Lung microvascular endothelial cell (primary cell): ENCODE measurements around the gene MS4A8. TPM values are rescaled to one million over a fixed set of nuclear protein-coding genes. Genes with fewer than 3 reads are reported as not detected.
"Not testable (repeated sequence)": the region's sequence is repeated elsewhere in the genome, so short reads cannot be mapped to it uniquely, and the experiment has no call there.

Experiments
- DNase-seq, 2 donors: peaks; one replicate each; pipeline versions ENCODE4 v3.0.0 to v3.0.0-alpha.2; 2010; ENCODE audit warnings: low read depth in 2 of 2
- total RNA-seq: library from RNA; depleted of rRNA; stranded (reverse); fragments of >200 nt; gene quantifications from 2 replicates; pipeline ENCODE4 v1.2.1, GENCODE V29; 2014

The MS4A8 gene
- total RNA-seq, 1 donor from 2014 or later, result not detected

DNA sequence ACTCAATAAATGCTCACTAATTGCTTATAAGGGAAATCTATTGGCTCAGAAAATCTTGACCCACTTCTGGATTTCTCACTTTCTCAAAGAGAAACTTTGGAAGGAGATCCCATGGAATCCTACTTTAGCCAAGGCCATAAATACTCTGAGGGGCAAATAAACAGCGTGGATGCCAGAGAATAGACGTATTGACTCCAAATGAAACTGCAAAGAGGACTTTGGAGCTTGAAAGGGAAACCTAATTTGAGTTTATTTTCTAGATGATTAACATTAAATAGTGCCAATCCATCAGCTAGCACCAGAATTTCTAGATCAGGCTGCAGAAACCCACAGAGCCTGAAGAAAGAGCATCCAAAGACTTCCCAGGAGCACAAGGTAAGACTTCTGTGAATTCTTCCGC lies 25.0 kb downstream of the MS4A8 start, which contains the start of gene MS4A18:
Gene MS4A18 (plus strand): TSS at position 301 of the 400 bp plus-strand sequence.
- DNase-seq, result no peak

DNA sequence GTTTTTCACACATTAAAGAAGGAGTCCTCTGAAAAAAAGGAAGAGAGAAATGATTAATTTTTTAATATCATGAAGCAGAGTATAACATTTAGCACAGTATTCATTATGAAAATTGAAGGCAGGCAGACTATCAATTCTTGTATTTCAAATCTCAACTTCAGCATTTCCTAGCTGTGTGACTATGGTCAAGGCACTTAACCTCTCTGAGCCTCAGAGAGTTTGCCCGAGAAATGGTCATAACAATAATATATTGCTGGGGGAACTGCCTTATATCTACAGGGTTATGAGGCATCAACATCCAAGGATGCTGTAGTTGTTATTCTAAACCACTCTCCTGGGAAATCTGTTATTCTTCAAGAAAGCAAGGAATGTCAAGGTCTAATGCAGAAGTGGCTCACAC lies 26.2 kb downstream of the MS4A8 start:
- no peak for DNase-seq

DNA sequence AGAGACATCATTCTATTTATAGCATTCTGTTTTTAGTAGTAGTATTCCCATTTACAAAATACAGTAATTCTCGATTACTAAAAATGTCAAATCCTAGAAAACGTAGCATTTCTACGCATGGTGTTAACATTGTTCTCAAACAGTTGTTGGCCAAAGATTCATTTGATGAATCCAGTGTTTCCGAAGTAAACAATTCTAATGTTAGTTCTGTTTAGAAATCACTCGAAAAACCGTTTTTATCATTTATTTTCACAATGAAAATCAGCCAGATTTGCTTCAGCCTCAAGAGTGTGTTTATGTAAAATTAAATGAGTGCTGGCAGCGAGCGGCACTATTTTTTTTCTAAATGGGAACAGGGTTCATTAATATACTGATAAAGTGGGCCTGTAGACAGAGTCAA lies 32.2 kb downstream of the MS4A8 start:
- DNase-seq, result no peak

DNA sequence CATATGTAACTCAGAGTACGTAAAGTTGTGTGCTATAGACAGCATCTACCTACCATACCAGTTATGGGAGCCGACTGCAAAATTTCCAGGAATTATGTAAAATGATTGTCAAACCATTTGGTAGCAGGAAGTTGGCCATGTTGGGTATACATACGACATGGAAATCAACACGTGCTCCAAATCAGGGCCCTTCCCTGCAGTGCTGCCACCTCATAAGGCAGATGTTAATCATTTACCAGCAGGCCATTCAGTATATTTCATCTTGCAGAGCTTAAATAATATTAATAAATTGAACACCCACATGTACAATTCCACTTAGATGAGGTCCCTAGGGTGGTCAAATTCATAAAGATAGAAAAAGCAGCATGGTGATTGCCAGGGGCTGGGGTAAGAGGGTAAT lies 34.9 kb downstream of the MS4A8 start:
- DNase-seq, result no peak

DNA sequence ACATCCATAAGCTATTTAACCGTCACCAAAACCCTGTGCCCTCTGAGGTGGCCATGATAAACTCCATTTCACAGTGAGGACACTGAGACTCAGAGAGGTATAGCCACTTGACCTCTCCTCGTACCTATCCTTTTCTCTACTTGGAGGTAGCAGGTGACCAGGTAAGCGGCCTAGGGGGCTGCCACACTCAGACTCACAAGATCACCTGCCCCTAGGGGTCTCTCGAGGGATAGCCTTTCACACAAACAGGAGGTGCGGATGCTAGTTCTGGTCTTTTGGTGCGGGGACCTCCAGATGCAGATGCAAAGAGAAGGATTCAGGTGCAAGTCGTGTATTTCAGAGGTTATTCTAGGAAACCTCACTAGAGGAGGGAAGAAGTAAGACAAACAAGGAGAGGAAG lies 39.7 kb downstream of the MS4A8 start:
- no peak for DNase-seq

DNA sequence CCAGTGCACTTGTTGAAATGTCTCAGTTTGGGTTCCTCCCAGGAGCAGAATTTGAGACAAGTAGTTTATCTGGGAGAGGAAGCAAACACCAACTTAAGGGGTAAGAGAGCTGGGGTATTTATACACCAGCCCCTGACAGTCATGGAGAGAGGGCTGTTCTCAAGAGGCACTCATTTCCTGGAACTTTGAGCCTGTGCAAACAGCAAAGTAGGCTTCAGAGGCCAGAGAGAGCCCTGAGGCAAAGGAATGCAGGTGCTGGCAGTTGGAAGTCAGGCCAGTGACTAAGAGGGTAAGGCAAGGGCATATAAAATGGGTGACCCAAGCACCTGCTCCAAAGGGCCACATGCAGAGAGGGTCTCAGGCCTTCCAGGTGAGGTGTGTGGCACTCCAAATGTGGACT lies 41.2 kb downstream of the MS4A8 start:
- no peak for DNase-seq

DNA sequence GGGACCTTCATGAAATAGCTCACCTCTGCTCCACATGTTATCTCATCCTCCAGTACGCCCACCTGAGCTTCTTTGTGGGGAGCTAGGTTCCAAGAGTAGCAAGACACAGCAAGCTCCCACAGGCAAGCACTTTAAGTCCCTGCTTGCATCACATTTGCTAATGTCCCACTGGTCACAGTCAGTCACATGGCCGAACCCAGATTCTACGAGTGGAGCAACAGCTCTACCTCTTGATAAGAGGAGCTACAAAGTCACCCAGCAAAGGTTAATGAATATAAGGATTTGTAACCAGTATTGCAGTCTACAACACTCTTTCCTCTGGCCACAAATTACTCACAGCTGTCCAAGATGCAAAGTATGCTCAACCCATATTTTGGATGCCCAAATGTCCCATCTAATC lies 42.0 kb downstream of the MS4A8 start:
- no peak for DNase-seq

DNA sequence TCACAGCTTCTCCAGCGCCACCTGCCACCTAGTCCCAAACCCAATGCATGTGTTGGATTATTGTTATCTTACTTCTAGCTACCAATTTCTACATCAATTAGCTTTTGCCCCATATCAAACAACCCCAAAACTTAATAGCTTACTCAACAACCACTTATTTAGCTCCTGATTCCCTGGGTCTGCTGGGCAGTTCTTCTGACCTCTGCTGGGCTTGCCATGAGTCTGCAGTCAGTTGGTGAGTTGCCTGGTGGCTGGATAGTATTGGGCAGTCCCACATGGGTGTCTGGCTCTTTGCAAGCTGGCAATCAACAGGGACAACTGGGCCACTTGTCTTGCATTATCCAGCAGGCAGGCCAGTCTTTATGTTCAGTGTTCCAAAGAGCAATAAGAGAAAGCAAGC lies 43.6 kb downstream of the MS4A8 start:
- no peak for DNase-seq

DNA sequence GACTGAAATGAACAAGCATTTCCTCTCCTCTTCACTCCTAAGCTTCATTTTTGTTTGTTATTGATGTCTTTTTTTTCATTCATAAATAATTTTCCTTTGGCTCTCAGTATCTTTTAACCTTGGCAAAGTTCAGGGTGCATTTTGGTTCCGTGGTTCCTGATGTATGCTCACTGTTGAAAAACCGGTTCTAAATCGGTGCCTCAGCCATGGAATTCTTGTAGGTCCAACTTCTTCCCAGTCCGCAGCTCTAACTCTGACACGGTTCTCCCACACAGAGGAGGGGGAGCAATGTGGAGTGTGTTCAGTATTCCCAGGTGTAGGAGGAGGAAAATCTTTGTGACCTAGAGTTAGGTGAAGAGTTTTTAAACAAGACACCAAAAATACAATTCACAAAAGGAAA lies 44.7 kb downstream of the MS4A8 start:
- DNase-seq, result no peak

DNA sequence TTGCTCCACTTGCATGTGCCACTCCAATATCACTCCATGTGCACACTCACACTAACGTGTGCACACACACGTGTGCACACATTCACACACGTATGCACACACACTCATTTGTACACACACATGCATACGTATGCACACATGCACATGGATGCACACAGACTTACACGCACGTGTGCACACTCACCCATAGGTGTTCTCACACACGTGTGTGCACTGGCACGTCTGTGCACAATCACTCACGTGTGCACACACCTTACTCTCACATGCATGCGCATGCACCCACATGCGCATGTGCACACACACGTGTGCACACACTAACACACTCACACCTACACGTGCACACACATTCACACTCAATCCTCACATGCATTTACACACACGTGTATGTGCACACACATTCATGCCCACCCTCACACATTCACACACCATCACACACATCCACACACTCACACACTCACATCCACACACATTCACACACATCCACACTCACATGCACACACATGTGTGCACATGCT lies 48.0 kb downstream of the MS4A8 start:
- DNase-seq, result no peak

DNA sequence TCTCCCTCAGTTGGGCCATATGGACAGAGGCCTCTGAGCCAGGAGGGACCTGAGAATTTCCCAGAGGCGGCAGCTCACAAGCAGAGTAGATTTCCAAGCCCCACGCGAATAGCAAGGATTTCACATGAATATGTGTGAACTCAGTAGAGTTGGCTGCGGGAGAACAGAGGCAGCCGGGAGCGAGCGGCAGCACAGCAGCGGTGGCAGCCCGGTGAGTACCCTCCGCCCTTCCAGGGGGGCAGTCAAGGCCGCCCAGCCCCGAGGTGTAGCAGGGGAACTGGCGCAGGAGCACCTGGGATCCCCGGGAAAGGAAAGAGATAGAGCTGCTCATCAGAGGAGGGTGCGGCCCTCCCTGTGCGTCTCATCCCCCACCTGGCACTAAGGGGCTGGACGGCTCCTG lies 48.8 kb downstream of the MS4A8 start:
- DNase-seq, result no peak

DNA sequence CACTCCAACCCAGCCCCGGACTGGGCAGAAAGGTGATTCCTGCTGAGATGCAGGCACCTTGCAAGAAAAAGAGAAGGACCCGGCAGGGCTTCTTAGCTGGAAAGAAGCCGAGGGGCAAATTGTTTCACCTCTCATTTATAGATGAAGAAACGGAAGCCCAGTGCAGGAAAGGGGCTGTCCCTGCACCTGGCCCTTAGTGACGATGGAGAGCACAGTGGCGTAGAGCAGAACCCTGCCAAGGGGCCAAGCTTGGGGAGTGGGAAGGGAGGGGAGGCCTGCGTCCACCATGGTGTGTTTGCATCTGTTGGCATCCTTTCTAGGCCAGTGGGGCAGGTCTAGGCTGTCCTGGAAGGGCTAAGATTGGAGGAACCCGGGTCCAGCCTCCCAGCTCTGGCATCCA lies 49.4 kb downstream of the MS4A8 start:
- no peak for DNase-seq

DNA sequence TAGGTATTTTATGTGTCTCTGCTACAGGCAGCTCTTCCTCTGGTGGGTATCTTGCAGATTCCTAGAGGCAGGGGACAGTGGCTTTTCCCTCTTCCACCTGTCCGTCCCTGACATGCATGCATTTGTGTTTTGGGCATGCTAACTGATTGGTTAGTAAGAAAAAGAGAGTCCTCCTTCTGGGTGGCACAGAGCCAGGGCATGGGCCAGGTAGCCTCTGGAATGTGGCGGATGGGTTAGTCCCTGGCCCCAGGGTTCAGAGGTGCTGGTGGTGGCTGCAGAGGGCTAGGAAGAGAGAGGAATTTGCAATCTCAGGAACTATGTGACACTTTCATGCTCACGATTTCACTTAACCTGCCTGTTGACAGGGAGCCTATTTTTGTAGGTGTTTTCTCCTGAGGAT lies 51.5 kb downstream of the MS4A8 start:
- DNase-seq, result no peak

DNA sequence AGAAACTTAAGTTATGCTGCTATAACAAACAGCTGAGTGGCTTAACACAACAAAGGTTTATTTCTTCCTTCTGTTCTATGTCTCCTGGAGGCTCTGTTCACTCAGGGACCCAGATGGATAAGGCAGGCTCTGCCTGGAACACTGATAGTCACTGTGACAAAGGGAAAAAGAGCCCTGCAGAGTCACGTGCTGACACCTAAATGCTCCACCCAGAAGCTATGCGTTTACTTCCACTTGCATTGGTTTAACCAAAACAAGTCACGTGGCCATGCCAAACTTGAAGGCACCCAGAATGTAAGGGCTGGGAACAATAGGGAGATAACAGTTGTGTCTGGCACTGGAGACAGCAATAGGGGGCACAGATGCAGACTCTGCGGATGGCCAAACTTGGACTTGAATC lies 53.9 kb downstream of the MS4A8 start:
- no peak for DNase-seq

DNA sequence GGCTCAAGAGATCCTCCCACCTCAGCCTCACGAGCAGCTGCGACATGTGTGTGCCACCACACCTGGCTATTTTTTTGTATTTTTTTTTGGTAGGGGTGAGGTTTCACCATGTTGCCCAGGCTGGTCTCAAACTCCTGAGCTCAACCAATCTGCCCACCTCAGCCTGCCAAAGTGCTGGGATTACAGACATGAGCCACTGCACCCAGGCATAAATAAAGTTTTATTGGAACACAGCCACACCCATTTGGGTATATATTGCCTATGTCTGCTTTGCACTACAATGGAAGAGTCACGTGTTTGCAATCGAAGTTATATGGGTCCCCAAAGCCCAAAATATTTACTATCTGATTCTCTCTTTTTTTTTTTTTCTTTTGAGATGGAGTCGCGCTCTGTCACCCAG lies 55.5 kb downstream of the MS4A8 start:
- no peak for DNase-seq

DNA sequence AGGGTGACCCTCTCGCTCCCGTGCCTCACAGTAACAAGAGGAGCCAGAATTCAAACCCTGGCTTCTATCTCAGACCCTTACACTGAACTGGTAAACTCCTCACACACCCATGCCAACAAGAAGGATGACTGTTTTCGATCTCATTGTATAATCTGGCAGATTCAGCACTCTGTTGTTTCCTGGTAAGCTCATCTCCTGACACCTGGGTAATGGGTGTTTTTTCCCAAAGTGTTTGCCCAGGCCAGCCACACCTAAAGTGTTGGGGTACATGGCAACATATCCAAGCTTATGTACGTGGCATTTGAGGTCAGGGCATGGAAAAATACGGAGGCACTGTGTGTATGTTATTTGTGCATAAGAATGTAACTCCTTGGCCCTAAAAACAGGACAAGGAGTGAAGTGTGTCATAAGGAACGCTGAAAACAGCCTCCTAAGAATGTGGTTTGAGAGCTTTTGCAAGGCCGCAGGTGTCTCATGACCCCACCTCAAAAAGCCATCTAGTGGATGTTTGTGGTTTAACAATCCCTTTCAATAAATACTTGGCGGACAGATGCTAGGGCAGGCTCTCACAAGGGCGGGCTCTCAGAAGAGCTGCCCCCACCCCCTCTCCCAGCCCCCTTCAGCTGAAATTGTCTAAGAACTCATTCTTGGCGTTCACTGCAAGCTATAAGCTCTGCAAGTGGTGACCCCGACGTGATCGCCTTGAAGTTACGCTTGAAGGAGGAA lies 57.1 kb downstream of the MS4A8 start, which contains the start of gene MS4A15:
Gene MS4A15 (plus strand): TSS at position 561 of the 726 bp plus-strand sequence. CDS start 6,867 bp downstream, outside the sequence.
- DNase-seq, result peak; percentile 26 to 31

DNA sequence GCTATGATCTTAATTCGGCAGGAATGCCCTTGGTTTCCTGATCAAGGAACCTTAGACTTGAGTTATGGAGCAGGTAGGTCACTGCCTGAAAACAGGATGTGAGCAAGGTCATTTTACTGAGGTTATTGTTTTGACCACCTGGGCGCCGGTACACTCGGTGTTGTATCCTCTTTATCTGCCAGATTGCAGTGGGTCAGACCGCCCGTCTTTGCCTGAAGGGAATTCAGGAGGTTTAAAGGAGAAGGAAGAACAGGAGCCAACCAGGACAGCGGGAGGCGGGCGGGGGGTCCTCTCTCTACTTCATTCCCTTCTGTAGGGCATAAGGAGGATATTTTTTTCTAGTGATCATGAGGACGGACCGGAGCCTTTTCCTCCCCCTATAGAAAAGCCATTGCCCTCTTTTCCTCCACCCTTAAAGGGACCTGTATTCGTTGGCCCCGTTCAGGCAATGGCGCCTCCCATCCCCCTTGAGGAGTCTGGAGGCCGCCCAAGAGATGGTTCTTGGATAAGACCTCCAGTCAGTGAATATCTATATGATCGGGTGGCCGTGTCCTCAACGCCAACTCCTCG lies 57.9 kb downstream of the MS4A8 start:
- DNase-seq, result no peak

DNA sequence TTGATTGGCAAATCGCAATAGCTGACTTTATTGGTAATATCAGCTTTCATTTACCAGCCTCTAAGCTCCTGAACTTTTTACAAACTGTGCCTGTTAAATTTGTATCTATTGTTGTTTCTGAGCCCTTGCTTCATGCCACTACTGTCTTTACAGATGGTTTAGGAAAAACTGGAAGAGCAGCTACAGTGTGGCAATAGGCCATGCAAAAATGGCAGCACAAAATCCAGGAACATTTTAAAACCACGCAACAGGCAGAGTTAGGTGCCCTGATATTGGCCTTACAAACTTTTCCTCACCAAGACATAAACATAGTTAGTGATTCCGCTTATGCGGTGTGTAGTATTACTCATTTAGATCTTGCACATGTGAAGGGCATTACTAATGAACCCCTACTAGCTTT lies 59.3 kb downstream of the MS4A8 start:
- not testable (repeated sequence) for DNase-seq

DNA sequence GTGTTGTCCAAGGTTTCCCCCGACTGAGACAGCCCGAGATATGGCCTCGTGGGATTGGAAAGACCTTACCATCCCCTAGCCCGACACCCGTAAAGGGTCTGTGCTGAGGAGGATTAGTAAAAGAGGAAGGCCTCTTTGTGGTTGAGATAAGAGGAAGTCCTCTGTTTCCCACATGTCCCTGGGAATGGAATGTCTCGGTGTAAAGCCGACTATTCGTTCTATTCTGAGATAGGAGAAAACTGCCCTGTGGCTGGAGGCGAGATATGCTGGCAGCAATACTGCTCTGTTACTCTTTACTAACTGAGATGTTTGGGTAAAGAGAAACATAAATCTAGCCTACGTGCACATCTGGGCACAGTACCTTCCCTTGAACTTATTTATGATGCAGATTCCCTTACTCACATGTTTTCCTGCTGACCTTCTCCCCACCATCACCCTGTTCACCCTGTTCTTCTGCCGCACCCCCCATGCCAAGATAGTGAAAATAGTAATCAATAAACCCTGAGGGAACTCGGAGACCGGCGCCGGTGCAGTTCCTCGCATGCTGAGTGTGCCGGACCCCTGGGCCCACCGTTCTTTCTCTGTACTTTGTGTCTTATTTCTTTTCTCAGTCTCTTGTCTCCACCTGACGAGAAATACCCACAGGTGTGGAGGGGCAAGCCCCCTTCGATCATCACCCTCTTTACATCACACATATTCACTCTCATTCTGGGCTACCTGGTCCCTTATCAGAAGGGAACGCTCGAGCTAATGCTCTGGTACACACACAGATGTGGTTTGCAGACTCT lies 60.2 kb downstream of the MS4A8 start:
- DNase-seq, result not testable (repeated sequence)

DNA sequence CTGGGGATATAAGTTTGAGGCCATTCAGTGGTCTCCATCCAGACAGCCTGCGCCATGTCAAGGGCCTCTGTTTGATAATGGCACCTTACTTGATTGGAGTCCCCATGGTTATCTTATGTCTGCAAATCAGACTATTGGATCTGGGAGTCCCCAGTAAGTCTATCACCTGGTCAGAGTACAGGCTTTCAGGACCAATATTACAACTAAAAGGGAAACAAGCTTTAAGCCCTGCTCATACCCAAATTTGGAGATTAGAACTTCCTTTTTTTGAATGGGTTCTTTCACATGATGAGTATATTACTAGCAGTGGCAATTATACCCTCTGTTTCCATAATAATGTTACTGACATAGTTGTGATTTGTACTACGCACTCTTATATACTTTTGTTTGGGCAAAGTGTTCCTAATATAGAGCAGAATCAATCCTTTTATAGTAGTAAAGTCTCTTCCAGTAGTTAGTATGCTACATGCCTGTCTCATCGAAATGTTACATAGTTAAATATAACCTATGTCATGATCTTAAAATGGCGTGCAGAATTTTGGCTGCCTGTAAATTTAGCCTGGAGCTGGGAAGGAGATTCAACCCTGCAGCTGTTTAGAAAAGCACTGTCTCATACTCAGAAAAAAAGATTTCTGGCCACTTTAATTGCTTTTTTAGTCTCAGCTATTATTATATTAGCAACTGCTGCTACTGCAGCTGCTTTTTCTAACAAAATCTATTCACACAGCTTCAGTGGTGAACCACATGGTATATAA lies 62.2 kb downstream of the MS4A8 start:
- no peak for DNase-seq

DNA sequence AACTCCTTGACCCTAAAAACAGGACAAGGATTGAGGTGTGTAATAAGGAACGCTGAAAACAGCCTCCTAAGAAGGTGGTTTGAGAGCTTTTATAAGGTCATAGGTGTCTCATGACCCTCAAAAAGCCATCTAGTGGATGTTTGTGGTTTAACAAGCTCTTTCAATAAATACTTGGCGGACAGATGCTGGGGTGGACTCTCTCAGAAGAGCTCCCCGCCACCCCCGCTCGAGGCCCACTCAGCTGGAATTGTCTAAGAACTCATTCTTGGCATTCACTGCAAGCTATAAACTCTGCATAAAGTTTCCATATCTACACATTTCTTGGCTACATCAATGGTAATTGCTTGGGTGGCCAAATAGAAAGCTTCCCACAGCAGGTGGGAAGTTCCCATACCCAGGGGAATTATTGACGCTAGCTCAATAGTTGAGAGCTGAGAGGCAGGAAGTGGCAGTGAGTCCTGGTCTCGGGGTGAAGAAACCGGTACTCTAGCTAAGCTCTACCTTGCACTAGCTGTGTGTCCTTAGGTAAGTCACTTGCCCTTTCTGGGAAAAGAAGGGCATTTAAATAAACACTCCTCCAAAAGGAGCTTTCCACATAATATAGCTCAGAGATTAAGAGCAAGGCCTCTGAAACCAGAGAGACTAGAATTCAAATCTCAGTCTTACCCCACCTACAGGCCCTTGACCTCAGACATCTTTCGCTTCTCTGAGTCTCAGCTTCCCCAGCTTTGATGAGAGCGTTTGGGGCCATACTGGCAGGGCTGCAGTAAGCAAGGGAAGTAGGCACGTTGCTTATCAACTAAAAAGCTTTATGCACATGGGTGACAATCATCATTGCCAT lies 63.7 kb downstream of the MS4A8 start:
- peak in 1 of 2 donors; percentile 23 for DNase-seq
